Frontal cortex (tissue), 4 donors: ENCODE data around the gene TMEM117. TPM values are rescaled to one million over a fixed set of nuclear protein-coding genes. Genes with fewer than 3 reads are reported as not detected.
"Not testable (repeated sequence)": the region's sequence is repeated elsewhere in the genome, so short reads cannot be mapped to it uniquely, and the experiment has no call there.

Experiments
- DNase-seq, 2 donors: peaks; one replicate each; pipeline ENCODE4 v3.0.0; 2012; ENCODE audit warnings: low spot score in 2 of 2
- FAIRE-seq: peaks from 2 replicates; lab custom pipeline; 2012; peaks lifted over from hg19 to GRCh38; lab: Jason Lieb, UNC
- total RNA-seq: library from RNA; depleted of rRNA; stranded (reverse); fragments of >200 nt; gene quantifications from one replicate; pipeline ENCODE4 v1.2.3, GENCODE V29; 2014
- donor health status: control.
- donor health status: control.
- donor health status: control.

TMEM117 gene
- total RNA-seq, 1 donor from 2014 or later: 9.8 TPM

DNA sequence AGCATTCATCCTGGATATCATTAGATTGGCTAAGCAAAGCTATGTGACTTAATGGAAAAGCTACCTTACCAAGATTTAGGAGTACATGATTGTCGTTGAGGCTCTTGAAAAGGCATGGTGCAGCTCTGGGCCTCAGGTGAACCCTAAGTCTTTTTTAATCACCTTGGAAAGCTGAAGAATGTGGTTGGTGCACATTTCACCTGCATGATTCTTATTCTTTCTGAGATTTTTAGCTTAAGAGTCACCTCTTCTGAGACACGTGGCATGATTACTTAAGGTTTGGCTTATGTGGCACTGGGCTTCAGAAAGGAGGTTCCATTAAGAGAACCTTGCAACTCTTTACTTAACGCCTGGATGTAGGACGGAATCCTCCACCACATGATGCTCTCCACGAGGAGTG is 498.5 kb downstream of the TMEM117 start:
- DNase-seq: no peak
- no peak for FAIRE-seq

DNA sequence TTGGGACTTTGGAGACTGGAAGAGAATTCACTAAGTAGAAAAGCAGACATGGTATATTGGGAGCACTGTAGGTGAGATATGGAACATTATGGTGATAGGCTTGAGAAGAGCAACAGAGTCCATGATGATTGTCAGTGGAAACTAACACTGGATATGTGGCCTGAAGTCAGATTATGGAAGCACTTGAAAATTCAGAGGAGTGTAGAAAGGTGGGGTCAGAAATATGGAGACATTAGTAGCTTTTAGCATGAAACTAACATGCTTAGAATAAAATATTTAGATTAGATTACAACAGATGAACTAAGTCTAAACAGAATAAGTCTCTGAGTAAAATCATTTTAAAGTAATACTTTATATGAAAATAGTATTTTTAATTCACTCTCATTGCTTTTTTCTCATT is 499.1 kb downstream of the TMEM117 start:
- FAIRE-seq (no peak), DNase-seq (no peak)

DNA sequence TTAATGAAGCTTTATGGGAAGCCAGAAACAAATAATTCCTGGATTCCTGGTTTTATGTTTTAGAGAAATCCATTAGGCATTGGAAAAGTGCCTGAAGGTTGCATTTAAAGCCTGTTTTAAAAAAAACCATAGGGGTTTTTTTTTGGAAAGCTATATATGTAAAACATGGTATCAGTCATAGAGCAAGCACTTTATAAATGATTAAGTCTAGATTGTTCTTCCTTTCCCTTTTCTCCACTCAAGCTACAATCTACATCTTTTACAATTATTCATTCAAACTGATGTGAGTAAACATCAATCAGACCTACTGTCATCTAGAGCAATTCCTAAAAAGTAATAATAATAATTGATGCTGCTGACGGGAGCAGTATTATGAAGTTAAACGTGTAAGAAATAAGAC is 500.7 kb downstream of the TMEM117 start:
- FAIRE-seq: no peak
- DNase-seq: no peak

DNA sequence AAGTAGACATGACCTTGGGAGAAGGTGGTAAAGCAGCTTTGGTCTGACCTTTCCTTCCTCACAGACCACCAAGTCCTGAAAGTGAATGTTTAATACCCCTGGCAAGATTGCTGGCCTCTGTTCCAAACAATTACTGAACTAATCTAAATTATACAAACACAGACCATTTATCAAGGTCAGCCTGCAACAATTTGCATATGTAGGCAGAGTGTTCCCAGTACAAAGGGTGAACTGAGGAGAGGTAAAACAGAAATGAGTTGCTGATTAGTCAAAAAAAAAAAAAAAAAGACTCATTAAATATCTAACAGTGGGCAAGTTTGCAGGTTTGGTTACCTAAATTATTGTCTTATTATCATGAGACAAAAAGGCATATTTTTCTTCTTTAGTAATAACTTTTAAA is 506.5 kb downstream of the TMEM117 start:
- FAIRE-seq: no peak
- no peak for DNase-seq

DNA sequence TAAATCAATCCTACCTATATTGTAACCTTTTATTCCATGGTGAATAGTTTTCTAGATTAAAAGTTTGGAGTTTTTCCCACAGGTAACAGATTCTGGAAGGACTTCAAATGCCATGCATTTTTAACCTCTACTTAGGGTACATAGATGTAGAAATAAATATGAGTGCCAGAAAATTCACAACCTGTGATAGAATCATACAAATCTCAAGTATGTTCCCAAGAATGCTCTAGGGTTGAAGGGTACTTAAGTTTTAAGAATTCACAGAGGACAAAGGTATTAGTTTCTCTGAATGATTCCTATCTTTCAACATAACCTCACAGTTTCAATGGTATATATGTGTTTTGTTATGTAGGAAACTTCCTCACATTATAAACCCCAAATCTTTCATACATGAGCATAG is 511.3 kb downstream of the TMEM117 start:
- FAIRE-seq (no peak), DNase-seq (no peak)

- no peak for FAIRE-seq
- DNase-seq: no peak
These were observed 521.6 kb downstream of the TMEM117 start for GRCh38 chr12:44357494-44357893.

DNA sequence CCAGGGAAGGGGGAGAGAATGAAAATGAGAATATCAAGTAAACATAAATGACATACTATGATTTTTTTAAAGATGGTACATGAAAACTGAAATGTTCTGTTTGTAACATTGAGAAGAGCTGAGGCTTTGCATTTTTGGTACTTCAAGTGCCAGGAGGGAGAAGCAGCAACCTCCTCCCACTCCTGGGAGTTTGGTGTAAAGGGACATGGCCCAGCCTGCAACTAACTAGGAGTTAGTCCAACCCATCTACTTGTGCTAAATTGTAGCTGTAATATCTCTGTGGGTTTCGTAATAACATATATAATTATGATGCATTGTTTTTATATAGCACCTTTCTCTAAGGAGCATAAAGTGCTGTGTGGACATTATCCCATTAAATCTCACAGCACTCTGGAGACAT is 522.8 kb downstream of the TMEM117 start:
- DNase-seq (no peak), FAIRE-seq (no peak)

- FAIRE-seq: no peak
- no peak for DNase-seq
These were observed 527.1 kb downstream of the TMEM117 start for GRCh38 chr12:44362947-44363346.

GRCh38 chr12:44367136-44367535 is 531.3 kb downstream of the TMEM117 start:
- FAIRE-seq: no peak
- no peak for DNase-seq

DNA sequence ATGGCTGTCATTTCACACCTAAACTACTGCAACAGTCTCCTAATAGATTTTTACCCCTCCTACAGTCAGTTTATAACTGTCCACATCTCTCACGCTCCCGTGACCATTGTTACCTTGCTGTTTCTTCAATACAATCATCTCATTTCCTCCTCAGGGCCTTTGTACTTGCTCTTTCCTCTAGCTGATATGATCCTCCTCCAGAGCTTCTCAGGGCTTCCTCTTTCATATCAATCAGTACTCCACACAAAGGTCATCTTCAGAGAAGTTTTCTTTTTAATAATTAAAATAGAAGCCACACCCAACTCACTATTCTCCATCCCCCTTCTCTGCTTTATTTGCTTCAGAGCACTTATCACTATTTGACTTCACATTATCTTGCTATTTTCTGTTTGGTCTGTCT is 532.0 kb downstream of the TMEM117 start:
- no peak for FAIRE-seq
- DNase-seq: no peak

DNA sequence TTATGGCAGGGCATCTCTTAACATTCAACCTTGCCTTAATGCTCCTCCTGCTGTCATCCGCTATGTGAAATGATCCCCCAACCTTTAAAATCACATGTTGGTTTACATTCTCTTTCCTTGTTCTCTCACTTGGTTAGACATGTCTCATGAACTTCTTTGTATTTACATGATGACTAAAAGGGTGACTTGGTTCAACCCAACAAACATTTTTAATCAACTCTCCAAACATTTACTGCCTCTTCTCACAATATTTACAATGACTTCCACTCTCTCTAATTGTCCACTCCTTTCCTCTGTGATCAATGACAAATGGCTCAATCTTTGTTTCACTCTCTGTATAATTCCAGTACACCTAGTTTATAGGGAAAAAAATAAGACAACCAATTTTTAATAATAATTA is 534.1 kb downstream of the TMEM117 start:
- no peak for DNase-seq
- no peak for FAIRE-seq

DNA sequence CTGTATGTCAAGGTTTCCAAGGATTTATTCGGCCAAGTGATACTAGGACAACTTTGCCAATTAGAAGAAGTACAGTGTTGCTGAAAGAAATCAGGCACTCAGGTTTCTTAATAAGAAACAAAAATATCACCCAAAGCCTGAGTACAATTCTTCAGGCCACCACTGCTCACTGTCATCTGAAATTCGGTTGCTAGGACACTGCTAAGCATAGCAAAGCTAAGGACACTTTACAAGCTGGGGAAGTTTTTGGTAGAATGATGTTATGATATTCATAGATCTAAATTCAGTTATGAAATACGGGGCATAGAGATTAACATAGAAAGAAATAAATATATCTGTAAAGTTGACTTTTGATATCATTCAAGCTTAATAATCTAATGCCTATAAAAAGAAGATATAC is 535.1 kb downstream of the TMEM117 start:
- FAIRE-seq: no peak
- DNase-seq: no peak

GRCh38 chr12:44372259-44372658 is 536.4 kb downstream of the TMEM117 start:
- FAIRE-seq: no peak
- no peak for DNase-seq

DNA sequence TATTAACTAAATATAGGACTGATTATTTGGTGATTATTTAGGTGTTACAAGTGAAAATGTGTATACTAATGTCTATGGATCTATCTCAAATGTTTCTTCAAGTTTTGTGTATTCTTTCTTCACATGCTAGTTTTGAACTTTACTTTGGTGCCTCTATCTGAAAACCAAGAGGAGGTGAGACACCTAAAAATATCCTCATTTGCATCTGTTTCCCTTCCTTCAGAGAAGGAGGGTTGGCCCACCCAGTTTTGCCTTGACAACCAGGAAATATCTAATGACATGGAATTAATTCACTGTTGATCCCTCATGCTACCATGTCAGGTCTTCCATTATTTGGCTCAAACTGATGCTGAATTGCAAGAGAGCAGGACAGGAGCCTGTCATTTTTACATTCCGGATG is 539.8 kb downstream of the TMEM117 start:
- no peak for FAIRE-seq
- no peak for DNase-seq

GRCh38 chr12:44377443-44378187 is 541.7 kb downstream of the TMEM117 start:
- FAIRE-seq (no peak), DNase-seq (no peak)

GRCh38 chr12:44379113-44379512 is 543.2 kb downstream of the TMEM117 start:
- not testable (repeated sequence) for DNase-seq, FAIRE-seq

DNA sequence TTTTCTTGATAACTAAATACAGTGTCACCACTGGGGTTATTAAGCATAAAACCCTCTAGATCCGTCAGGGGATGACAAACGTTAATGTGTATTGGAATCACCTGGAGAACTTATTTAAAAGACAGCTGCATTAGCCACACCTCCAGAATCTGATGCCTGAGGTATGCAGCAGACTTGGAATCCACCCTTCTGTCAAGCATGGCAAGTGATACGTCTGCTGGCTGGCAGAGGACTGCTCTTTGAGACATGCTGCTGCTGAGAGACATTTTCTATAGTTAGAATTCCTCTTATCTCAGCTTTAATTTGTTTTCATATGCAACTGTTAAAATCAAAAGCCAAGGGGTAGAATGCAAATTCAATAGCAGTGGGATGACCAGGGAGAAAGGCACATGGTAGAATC is 544.0 kb downstream of the TMEM117 start:
- DNase-seq (no peak), FAIRE-seq (no peak)

DNA sequence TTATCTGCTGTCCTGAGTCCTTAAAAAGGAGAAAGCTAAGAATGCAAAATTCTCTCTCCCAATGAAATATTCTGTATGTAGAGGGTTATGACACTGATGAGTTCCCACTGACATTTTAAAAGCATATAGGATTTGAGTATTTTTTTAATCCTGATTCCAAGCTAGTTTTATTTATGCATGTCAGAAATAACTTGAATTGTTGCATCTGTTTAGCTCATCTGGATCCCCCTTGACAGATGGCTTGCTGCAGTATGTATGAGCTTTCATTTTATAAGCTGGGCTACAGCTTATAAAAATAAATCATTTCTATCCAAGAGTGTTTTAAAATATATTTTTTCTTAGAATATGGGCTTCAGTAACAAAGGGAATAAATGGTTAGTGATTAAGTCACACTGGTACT is 545.0 kb downstream of the TMEM117 start:
- FAIRE-seq (no peak), DNase-seq (no peak)

DNA sequence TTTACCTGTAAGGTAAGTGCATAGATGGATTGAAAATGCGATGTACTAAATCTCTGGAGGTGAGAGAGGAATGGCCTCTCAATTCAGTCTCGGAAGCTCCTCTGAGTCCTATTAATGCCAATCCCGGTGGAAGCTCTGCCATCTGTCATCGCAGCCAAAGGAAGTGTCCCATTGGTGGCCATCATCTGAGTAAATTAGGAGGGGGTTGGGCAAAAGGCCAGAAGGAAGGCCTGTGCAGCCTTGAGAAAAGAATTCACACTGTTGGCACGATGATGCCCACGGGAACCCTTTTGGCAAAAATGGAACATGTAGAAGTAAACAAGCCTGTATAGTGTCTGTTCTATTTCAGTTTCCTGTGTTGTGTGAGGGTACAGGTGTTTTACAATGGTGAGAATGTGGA is 545.5 kb downstream of the TMEM117 start:
- FAIRE-seq (no peak), DNase-seq (no peak)

DNA sequence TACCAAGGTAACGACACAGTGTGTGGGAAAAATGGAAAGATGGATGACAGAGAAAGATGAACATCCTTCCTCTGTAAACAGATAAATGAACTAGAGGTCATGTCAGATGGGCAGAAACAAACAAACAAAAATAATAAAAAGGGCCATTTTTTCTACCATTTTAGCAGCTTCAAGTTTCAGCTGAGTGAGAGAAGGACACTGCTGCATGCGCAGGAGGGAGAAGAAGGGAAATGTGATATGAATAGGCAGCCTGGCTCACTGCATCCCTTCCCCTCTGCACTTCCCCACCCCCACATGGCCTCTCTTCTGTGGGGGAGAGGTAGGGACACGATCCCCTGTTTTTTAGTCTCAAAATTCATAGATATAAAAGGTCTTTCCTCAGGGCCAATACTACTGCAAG is 548.3 kb downstream of the TMEM117 start:
- no peak for DNase-seq
- no peak for FAIRE-seq

DNA sequence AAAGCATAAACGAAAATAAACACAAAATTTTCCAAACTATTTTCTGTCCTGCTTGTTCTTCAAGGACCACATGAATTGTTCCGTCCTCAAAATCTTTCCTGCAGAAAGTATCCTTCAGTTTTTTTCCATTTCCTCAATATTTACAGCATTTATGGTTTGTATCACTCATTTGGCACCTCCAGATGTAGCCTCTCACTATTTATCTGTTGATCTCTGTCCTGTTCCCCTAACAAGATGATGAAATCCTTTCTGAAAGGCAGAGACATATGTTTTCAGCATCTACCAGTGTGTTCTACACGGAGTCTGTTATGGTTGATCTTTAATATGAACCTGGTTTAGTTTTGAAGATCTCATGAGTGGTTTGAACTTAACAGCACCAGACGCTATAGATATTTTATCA is 550.1 kb downstream of the TMEM117 start:
- FAIRE-seq (no peak), DNase-seq (no peak)

DNA sequence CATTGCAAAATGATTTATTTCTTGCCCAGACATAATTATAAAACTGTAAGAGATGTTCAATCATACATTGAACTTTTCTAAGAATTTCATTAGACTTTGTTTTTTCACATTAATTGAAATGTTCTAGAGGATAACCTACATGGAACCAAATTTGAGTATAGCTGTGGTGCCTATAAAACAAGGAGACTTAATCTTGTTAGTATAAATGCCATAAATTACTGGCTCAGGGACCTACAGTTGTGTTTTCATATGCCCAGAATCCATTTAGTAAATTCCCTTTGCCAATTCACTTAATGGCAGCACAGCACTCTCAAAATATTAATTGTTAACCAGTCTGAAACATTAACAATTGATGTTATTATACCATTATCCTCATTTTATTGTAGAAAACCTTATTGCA is 551.7 kb downstream of the TMEM117 start:
- FAIRE-seq: no peak
- DNase-seq: no peak
